ENCODE results near the gene ITPA.

Gene ITPA

GRCh38 chr20:3229158-3229557, 19.9 kb downstream of the ITPA start:
- DNase-seq, result no peak

- no peak for DNase-seq
Measured at GRCh38 chr20:3229798-3230197, 20.5 kb downstream of the ITPA start.

GRCh38 chr20:3231116-3231515, 21.8 kb downstream of the ITPA start:
- no peak for DNase-seq

DNA sequence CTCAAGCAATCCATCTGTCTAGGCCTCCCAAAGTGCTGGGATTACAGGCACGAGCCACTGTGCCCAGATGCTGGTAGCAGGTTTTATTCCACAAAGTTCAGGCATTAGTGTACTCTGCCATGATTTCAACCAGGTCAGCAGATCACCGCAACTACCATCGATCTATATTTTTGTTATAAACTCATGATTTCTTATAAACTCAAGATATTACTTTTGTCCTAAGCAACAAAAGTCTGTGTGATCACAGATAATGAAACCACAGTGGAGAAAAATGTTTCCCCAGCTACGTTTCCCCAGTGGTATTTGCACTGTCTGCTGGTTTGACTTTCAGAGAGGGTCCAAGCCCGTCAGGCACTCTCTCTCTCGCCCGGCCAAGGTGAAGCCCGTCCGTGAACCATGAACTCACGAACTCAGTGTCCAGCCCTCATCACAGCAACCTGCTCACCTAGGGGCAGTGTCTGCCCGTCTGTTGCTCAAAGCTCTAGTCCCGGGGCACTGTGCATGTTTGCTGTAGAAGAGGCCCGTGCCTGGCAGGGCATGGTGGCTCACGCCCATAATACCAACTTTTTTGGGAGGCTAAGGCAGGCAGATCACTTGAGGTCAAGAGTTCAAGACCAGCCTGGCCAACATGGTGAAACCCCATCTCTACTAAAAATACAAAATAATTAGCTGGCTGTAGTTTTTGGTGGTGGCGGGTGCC, 22.7 kb downstream of the ITPA start:
- DNase-seq, result no peak

DNA sequence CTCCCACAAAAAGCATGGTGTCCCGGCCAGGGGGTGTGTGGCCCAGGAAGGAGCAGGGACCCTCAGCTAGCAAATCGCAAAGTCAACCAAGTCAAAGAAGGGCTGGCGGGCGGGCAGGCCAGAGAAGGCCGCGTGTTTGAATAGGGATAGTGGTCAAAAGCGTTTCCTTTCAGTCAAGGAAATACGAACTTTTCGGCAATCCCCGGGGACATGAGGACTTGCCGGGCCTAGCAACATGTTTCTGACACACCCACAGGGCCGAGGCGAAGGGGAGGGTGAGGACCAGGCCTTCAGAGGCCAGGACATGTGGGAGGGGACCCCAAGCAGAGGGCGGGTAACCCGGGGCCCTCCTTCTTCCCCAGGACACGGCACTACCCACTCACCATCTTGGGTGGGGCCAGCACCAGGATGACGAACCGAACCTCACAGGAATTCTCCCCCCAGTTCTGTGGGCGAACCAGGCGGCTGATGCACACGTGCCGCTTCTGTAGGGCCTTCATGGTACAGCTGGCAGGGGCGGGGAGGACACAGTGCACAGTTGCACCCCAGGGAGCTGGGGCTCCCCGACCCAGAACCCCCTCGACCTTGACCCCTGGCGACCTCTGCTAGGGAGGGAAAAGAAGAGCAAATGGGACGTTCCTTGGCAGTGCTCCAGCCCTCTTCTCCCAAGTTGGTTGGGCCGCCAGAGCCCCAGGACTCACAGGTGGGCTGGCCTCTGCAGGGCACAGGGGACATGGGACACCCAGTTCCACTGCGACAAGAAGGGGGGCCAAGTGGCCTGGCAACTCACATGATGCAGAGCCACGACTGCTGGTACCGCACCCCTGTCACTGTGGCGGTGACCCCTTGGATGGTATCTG, 24.1 kb downstream of the ITPA start:
- DNase-seq, result no peak

DNA sequence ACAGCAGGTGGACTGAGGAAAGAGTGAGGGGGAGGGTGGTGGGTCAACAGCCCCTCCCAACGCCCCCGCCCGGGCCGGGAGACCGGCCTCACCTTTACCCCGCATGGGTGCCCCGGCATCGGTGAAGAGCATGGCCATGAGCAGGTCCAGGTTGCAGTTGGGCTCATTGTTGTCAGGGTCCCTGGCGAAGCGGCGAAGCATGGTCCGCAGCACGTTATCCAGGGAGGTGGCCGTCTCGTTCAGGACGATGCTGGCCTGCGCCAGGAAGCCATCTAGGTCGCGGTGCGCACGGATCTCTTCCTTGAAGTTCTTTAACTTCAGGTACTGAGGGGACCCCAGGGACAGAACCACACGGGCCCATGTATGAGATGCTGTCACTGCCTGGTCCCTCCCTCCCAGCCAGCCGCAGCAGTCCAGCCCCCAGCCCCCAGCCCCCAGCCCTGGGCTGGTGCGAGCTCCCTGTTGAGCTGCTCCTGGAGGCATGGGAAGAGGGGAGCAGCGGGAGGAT, 24.7 kb downstream of the ITPA start:
- DNase-seq, result no peak

DNA sequence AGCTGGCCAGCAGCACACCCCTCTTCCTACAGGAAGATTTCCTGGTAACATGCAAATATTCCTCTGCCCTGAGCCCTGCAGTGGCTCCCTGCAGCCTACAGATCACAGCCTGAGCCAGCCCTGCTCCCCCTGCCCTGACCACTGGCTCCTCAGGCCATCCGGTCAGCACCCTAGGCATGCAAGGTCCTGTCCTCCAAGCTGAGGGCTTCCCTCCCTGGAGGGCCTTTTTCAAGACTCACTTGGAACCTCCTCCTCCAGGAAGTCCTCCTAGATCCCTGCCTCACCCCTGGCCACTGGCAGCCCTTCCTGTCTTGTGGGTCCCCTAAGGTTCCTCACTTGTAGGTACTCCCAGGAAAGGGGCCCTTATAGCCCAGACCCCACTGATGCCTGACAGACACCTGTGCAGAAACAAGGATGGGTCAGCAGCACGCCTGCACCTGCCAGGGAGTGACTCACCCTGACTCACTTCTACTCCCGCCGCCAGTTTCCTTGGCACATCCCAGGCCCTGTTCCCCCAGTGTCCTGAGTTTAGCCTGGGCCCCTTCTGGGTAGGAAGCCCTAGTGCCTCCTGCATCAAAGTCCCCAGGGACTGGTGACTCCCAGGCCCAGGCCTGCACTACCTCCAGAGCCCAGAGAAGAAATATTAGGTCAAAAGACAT, 26.5 kb downstream of the ITPA start:
- no peak for DNase-seq

DNA sequence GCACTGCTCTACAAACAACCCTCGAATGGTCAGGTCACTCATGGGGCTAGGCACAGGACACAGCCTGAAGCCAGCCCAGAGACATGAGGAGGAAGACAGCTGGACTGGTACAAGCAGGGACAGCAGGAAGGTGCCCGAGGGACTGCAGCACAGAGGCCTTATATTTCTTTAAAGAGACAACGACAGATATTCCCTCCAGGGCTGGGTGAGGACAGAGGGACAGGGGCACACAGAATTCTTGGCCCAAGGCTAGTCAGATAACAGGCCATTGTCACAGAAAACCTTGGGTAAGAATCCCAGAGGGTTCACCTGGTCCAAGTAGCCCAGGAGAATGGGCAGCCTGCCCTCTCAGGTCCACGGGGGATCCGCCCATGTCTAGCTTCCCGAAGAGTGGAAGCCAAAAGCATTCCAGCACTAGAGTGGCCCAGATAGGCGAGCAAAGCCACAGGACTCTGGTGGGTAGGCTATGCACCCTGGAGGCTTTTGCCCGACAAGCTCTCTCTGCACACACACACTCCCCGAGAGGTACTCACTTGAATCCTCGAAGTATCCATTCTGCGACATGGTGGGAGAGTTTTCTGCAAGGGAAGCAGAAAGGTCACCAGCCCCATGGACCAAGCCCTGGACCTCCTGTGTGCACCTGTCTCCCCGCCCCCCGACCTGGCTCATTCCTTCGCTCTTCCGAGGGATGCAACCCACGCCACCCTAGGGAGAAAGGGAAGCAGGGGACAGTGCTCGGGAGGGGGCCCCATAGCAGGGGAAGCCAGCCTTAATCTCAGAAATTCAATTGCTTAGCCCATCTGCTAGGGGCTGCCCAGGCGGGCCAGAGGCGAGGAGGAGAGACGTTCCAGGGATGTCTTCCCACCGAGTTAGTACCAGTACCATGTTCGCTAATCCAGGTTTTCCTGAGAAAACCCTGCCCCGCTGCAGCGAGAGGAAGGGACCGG, 28.0 kb downstream of the ITPA start:
- DNase-seq, result no peak

DNA sequence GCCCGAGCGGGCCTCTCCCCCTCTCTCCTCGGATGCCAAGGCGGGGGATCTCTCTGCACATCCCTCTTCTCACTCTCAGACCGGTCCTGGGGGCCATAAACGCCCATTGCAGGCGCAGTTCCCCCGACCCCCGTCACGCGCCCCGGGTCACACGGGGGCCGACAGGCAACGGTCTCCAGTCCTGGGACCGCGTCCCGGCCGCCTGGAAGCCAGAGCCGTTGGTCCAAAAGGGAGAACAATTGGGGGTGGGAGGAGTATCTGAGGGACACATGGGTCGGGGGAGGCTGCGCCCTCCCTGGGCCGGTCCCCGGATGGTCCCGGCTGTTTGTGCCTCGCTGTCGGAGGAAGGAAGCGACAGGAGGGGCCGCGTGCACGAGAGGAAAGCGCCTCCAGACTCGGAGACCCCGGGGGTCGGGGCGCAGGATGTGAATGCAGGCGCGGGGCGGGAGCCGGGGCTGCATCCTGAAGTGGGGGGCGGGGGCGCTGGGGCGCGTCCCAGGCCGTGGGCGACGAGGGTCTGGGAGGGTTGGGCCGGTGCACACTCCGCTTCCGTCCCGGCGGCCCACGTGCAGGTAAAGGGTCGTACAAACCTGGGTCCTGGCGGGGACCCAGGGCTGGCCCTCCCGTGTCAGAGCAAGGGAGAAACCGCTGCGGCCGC, 28.8 kb downstream of the ITPA start:
- peak in 1 of 2 experiments; percentile 40 for DNase-seq

DNA sequence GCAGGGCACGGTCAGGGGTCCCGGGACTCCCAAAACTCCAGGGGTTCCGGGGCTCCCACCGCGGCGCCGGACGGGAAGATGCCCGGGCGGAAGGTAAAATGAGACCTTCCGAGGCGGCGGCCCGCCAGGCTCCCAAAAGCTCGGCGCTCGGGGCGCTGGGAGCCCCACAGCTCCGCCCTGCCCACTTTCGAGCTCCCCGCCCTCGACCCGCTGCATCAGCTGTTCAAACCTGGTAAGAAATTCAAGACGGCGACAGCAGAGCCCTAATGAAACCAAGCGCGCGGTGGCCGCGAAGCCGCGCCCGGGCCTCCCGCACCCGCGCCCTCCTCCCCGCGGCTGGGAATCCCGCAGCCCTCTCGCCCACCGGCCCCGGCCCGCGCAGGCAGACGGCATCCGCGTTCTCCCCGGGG, 29.3 kb downstream of the ITPA start:
- peak; percentile 62 to 71 for DNase-seq

DNA sequence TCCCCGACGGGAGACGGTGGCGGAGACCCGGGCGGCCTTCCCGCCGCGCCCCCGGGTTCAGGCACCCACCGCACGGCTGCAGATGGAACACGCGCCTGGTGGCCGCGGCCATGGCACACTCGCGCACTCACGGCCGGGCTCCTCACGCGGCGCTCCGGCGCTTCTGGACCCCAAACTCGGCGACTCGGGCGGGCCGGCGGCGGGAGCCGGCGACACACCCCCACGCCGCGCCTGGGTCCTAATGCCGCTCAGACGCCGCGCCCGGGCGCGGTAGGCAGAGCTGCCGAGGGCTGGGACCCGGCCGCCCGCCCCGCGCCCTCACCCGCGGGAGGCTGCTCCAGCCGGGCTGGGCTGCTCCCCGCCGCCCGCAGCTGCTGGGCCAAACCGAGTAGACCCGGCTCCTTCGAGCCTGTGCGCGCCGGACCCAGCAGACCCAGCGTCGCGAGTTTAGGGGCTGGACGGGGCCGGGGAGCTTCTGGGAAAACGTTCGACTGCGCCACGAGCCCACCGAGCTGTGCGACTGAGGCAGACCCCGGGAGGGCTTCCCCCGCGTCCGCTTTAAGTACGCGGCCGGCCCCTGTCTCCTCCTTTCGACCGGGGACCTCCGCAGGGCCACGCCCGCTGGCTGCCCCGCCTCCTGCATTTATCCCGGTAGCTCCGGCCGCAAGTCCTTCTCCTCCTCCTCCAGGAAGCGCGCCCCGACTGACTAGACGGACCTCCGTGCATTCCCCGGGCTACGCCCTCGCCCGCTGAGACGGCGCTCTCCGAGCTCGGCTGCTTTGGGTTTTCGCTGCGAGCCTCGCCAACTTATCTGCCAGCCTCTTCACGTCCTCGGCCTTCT, 29.9 kb downstream of the ITPA start, which contains the start of gene SLC4A11:
Gene SLC4A11 (minus strand): TSS at position 165 of the 841 bp plus-strand sequence. CDS start 53 bp downstream, at position 112.
- DNase-seq, result peak; percentile 44 to 60

DNA sequence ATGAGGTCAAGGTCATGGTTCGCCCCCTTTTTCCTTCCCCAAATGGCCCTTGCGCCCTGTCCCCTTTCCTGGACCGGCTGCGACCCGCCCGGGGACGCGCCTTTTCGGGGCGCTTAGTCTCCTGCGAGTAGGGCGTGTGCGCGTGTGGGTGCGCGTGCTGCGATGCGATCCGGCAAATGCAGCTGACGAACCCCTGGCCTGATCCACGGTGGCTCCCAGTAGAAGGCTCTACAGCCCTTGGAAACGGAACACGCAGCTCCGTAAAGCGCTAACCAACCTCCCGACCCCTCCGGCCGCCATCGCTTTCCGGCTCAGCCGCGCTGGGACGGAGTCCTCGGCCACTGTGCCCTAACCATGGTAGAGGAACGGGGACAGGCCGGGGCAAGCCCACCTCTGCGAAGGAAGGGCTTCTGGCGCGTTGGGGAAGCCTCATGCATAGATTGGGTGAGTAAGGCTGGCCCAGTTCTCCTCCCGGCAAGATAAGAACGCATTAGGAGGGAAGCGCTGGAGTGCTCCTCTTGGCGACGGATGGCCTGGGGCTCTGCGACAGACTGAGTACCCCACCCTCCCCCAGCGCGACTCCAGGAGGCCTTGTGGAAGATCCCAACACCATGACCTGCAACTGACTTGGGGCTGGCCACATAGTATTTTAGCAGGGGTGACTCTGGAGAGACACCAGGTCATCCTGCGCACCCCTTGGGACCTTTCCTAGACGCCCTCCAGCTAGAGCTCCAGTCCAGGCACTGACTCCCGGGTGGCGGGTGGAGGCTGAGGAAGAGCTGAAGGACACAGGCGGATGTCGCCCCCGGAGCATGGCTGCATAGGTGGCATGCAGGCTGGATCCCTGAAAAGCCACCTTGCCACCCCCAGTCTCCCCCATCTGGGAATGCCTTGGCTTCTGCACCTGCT, 30.8 kb downstream of the ITPA start:
- DNase-seq, result no peak

- DNase-seq, result no peak
Measured at GRCh38 chr20:3240776-3241363, 31.6 kb downstream of the ITPA start.

DNA sequence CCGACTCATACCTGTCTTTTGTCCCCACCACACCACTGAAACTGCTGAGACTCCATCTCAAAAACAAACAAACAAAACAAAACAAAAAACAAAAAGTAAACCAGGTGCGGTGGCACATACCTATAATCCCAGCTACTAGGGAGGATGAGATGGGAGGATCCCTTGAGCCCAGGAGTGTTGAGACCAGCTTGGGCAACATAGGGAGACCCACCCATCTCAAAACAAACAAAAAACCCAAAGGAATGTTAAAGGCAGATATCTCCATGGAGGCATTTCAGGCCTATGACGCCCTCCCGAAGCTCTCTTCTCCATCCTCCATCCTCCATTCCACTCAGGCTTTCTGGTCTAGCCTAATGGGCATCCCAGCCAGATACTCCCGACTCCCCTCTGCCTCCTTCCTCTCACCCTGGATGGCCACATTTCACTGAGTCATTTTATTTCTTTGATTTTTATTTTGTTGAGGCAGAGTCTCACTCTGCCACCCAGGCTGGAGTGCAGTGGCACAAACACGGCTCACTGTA, 32.9 kb downstream of the ITPA start:
- no peak for DNase-seq

GRCh38 chr20:3243718-3244358, 34.5 kb downstream of the ITPA start:
- no peak for DNase-seq

DNA sequence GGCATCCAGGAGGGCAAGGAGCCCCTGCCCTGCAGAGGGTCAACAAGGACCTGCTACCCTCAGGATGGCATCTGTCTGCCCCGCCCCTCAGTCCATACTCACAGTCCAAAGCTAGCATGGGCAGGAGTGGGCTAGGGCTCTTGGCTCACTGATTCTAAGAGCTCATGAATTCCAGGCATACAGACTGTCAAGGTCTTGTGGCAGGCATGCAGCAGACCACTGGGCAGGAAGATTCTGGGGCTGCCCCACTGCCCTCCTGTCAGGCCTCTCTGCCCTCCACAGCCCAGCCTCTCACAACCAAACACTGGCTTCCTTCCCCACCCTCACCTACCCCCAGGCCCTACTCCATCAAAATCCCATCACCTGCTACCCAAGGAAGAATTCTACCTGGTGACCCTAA, 35.3 kb downstream of the ITPA start:
- DNase-seq, result no peak

- DNase-seq, result no peak
Measured at GRCh38 chr20:3245156-3245555, 35.9 kb downstream of the ITPA start.

- no peak for DNase-seq
Measured at GRCh38 chr20:3245711-3246110, 36.4 kb downstream of the ITPA start.
